HG03378 (cell line): ENCODE results near the gene PTPRK.
"Not testable (repeated sequence)": the region's sequence is repeated elsewhere in the genome, so short reads cannot be mapped to it uniquely, and the experiment has no call there.

Source experiments
- ATAC-seq: cut with Tn5 transposase; IDR thresholded peaks from one replicate; pipeline ENCODE4 v1.9.1; 2021; ENCODE audit warnings: mild to moderate bottlenecking, moderate library complexity; ENCODE audit not compliant: unreplicated experiment

The PTPRK gene

DNA sequence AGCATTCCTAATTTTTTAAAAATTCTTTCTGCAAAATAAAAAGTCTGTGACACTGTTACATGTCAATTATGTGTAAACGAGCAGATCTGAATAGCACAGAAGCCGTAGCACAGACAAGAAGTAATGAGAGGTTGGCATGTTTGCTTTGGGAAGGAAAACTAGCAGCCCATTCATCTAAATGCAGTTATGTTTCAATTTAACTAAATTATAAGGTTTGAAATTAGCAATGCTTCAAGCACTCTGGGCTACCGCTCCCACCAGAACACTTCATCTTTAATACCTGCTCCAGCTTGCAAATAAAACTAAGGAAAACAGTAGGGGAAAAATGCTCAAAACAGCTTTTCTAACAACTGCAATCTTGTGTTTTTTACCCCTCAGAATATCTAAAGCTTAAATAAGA lies 73.9 kb downstream of the PTPRK start:
- ATAC-seq, result no peak

DNA sequence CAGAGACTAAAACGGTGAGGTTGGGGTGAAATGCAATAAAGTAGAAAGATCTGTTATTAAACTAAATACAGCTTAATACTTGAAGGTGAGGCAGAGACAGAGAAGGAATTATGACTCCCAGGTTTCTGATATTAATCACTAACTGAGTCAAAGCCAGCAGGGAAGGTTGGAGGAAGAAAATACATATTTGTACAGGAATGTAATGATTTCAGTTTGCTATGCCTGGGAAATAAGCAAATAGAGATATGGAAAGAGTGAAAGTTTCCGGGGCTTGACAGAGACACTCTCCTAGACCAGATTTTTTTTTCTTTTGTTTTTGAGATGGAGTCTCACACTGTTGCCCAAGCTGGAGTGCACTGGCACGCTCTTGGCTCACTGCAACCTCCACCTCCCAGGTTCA lies 76.8 kb downstream of the PTPRK start:
- ATAC-seq, result no peak

DNA sequence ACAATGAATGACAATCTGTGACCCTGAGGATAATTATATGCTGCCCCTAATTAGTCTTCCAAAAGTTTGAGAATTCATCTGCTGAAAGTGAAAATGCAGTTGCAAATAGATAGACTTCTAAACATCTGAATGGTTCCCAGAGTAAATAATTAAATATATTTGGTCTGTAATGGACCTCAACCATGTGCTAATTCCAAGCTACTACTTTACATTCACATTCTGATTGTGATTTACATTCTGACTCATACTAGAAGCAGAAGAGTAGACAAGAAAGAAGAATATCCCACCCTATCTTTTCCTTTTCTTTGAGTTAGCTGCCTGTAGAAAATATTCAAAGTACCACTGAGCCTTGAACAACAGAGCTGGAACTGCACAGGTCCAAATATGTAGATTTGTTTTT lies 80.8 kb downstream of the PTPRK start:
- ATAC-seq, result no peak

DNA sequence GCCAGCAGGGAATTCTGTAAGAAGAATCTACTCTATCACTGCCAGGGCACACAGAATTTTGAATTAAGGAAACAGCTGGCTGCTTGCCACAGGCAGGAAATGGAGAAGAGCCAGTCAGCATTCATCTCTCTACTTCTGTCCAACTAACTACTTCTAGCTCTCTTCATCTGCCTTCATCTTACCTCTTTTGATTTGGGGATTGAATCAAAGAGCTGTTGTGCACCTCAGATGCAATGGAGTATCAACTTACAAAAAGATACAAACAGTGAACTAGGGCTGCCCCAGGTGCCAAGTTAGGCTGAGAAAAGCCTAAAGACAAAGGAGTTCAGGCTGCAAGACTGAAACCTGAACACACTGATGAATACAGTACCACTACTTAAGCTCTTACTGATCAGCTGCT lies 82.0 kb downstream of the PTPRK start:
- no peak for ATAC-seq

DNA sequence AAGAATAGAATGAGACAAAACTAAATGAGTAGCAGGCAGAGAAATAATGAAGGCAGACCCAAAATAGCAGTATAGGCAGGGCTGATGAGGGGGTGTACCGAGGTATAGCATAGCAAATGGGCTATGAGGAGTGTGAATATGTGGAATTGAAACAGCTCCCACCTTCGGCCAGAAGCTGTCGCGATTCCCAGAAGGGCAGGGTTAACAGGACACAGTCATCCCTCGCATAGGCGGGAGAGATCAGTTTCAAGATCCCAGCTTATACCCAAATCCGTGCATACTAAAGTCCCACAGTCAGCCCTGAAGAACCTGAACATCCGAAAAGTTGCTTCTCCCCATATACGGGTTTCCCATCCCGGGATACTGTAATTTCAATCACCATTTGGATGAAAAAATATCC lies 82.7 kb downstream of the PTPRK start:
- no peak for ATAC-seq

DNA sequence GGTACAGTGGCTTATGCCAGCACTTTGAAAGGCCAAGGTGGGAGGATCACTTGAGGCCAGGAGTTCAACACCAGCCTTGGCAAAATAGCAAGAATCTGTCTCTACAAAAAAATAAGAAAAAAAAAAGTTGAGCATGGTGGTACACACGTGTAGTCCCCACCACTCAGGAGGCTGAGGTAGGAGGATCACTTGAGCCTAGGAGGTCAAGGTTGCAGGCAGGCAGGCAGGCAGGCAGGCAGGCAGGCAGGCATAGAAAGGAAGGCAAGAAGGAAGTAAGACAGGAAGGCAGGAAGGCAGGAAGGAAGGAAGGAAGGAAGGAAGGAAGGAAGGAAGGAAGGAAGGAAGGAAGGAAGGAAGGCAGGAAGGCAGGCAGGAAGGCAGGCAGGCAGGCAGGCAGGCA lies 85.6 kb downstream of the PTPRK start:
- not testable (repeated sequence) for ATAC-seq

DNA sequence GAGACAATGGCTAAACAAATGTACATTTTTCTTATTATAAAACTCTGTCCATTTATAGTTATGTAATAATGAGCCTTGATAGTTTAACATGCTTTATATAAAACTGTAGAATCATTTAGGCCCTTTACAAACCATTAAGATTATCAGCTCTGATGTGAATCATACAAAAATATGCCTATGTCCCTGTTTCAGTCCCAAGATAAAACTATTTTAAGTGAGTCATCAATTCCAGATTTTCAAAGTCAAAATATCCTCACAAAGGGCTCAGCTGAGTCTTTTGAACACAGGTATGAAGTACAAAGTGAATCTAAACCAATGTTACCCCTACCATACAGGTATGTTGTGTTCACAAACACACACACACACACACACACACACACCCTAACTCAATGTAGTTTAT lies 88.0 kb downstream of the PTPRK start:
- ATAC-seq, result no peak

DNA sequence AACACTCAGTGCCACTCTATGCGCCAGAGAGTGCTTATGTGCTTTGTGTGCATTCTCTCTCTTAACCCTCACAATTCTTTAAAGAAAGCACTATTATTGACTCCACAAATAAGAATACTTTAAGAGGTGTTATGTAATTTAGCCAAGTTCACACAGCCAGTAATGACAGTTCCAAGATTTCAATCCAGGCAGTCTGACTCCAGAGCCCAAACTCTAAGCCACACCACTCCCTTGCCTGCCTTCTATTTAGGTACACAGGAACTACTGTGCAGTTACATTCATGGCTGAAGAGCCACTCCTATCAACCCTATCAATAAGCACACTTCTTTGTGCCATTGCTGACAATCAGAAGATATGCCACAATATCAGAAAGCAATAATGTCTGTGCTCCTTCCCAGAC lies 93.3 kb downstream of the PTPRK start:
- no peak for ATAC-seq

DNA sequence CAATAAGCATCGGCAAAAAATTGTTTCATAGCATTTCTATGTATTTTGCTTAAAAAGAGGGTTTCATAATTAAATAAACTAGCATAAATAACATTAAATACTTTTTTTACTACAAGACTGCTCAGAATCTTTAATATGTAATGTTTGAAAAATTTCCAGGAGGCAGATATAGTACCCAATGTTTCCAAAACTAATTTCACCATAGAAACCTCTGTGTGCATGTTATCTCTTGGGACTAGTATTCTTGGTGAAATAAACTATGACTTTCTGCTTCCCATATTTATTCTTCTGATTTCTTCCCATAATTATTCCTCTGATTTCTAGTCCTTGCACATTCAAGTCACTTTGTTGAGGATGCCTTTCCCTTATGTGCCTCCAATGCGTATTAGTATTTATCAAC lies 94.5 kb downstream of the PTPRK start:
- no peak for ATAC-seq

DNA sequence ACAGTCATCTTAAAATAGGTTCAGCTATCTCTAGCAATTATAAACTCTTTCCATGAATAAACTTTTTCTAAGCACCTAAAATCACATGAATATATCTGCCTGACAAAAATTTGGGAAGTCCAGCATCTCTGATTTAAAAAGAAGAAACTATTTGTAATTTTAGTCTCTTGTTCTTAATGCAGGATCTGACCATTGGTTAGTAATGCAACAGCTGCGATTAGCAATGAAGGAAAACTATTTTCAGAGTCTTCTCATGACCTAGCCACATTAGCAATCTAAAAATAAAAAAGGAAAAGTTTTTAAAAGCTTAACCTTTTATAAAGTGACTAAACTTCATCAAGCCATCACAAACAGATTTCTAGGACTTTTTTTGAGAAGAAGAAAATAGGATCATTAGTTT lies 97.5 kb downstream of the PTPRK start:
- ATAC-seq, result no peak

DNA sequence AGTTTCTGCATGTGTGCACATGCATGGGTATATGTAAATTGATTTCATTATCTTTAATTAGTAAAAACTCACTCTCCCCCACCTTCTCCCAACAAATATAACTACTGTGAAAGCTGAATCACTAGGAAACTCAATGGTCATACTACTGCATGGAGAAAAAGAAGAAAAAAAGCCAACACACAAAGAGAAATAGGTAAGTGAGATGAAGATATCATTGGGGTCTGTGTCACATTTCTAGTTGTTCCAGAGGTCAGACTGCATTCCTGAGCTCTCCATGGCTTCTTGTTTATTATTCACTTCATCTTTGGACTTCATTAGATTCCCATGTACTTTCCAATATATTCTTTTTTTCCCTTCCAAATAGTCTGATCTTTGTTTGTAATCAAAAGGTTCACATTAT lies 98.2 kb downstream of the PTPRK start:
- no peak for ATAC-seq

DNA sequence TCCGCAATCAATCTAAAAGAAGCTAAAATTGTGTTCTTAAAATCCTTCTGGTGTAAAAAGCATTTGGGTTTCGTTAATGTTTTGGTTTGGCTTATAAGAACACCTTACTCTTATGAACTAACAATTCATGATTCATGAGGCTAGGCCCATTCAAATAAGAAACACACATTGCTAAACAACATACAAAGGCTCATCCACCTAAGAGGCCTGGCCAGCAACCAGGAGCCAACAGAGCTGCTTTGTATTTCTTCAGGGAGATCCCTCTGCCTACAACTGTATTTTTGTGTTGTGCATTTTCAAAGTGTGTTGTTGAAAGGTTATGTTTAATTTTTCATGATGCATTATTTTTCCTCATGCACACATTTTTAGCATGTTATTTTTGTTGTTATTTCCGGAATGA lies 98.6 kb downstream of the PTPRK start:
- no peak for ATAC-seq

DNA sequence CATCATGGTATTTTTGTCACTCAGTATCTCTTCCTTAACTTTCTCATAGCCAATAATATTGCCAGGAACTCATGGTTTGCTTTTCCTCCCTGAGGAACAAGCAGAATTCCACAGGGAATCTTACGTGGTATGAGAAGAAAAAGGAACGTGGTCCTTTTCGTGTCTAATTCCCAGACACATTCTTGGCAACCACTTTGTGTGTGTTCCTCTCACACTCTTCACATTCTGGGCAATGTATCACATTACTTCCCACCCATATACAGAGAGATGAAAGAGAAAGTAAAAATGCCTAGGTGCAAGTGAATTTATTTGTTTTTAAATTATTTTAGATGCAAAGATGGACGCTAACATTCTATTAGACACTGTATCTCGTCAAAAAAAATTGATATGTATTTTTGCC lies 102.7 kb downstream of the PTPRK start:
- no peak for ATAC-seq

DNA sequence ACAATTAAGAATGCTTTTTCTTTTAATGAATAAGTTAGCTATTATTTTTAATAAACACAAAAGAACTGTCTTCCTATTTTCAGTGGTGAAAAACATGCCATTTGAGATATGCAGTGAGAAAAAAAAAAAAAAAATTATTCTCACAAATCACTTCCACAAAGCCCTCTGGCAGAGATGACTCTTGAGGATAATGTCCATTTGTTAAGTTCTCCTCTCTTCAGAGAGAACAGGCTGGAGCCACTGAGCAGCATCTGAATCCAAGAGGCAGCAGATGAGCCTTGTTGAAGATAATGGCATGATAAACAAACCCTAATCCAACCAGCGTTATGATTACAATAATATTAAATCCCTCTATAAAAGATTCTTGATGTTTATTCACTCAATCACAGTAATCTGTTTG lies 105.0 kb downstream of the PTPRK start:
- no peak for ATAC-seq

DNA sequence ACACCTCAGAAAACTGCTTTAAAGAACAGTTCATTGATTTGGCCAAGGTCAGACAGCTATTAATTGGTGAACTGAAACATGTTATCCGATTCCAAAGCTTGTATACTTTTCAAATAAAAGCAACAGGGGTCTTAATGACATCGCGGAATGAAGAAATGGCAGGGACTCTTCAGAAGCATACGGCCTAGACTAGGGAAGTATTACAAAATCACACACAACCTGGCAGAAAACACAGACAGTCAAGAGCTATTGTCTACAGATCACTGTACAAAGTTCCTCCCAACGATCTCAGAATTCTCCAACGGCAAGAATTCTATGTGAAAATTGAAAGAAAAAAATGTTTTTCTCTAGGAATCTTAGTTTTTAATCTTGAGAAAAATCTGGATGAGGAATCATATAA lies 105.5 kb downstream of the PTPRK start:
- ATAC-seq, result no peak

DNA sequence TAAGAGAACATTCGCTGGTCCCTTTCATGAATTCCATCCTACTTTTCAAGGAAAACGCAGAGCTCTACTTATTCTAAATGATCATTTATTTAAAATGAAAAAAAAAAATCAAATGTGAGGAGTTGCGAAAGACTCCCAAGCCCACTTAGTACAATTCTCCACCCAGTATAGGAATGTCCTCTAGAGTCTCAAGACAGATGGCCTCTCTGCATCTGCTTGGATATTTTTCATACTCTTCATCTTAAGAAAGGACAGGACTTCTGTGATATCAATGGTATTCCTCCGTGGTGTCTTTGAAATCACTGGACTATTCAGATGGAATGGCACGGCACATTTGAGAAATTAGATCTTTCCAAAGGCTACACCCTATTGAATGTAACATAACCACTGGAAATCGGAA lies 107.1 kb downstream of the PTPRK start:
- no peak for ATAC-seq

DNA sequence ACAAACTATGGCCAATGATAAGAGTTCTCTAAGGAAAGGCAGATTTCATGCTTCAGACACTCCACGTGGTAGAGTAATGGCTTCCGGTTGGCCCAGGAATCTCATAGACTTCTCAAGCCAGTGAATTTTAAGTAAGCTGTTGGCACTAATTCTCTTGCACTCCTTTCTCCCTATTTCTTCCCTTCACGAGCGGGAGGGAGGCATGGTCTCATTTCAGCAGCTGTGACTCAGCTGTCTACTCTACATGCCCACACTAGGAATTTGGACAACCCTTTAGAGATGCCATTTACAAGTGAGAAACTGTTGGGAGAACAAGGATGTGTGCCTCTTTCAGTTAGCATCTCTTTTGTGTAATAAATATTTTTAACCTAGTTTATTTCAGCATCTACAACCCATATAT lies 107.7 kb downstream of the PTPRK start:
- ATAC-seq, result no peak

DNA sequence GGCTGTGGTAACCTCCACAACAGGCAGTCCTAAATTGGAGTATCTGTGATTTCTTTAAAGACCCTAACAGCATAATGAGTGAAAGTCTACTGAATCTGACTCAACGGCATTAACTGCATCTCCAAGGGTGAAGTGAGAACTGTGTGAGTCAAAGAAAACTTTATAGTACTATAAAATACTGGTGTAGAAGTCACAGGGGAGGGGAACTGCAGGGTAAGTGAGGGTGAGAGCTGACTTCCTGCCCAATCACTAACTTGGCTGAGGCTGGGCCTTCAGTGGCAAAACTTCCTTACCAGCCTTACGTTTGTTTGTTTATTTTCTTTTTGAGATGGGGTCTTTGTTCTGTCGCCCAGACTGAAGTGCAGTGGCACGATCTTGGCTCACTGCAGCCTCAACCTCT lies 109.8 kb downstream of the PTPRK start:
- ATAC-seq, result no peak

DNA sequence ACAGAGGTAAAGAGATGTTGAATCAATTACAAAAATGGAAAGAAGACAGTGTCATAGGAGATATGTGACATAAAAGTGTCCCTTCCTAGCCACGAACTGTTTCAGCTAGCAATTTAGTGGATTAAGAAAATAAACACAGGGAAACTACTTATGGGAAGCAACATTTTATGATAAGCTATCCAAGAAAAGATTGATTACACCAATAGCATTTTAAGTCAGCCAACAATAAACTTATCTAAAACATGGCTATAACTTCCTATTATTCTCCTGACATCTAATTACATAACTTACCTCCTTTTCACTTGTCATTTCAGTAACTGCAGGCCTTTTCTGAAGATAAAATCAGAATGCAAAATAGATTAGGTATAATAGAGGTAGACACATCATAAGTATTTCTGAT lies 111.4 kb downstream of the PTPRK start:
- no peak for ATAC-seq

DNA sequence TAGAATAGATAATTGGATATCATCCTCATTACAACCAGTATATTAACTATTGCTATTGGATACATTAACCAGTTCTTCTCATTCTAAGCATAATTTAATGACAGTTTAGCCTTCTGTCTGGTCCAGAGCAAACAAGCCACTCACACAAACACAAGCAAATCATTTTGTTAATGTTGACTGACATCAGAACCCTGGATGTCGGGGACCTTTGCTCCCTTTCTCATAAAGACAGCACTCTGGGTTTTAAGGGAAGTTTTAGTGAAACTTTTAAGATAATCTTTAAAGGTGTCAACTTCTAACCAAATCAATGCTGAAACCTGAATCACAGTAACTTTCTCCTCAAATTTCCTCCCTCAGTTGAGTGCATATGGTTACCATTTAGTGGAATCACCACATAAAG lies 113.9 kb downstream of the PTPRK start:
- no peak for ATAC-seq

DNA sequence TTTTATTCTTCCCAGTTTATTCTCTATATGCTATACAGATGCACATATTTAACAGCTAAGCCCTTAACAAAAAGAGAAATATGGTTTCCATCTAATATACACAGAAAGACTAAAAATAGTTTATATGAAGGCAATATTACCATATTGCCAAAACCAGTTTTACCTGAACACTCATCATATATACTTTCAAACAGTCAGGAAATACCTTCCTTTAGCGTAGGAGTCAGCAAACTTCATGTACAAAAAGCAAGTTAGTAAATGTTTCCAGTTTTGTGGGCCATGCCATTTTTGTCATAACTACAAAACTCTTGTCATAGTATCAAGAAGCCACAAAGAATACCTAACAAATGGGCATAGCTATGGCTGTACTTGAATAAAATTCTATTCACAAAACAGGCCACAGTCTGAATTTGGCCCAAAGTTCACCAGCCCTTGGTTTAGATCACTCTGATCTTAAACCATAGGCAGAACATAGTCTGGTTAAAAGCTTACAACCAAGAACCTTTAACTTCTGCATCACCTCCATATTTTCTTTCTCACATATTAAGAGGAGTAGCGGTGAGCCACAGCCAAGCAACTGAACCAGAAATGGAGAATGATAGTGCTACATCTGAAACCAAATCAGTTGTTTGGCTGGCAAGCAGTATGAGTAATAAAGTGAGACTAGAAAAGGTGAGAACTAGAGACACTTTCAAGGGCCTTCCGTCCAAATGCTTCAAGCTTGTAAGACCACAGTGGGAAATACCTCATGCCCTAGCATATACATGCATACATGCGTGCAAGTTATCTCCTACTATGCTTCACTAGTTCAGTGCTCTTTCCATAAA lies 116.6 kb downstream of the PTPRK start:
- peak; percentile 62 for ATAC-seq

DNA sequence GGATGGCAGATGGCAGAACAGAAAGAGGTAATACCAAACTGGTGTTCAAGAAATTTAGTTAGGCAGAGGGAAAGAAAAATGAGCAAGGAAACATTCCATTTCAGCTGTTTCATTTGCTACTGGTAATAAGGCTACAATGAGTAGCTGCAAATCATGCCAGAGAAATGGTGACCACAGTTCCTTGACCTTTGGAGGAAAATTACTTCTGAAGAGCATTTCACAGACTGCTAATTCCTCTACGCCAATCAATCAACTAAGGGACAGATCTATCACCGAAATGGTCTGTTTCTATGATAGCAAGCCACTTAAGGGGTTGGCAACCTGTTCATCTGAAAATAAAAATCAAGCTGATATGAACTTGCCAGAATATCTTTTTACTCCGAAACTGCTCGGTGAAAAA lies 119.5 kb downstream of the PTPRK start:
- ATAC-seq, result no peak

DNA sequence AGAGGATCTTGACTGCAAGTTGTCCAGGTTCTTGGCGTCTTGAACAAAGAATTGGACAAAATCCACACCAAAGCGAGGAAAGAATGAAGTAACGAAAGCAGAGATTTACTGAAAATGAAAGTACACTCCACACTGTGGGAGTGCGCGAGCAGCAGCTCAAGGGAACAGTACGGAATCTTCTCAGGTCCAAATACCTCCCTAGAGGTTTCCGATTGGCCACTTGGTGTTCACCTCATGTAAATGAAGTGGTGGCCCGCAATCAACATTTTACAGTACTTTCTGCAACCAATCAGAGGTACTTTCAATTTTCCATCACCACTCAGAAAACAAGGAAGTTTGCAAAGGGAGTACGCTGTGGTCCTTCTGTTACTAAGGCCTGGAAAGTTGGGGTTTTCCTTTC lies 122.4 kb downstream of the PTPRK start:
- ATAC-seq, result no peak
